K562 (cell line): Measurements from ENCODE around the gene ACYP2. TPM values are rescaled to one million over a fixed set of nuclear protein-coding genes. Genes with fewer than 3 reads are reported as not detected.

Experiments used
- DMBX1 ChIP-seq: fragments of 250-450 bp; sonication (Bioruptor Pico); IDR thresholded peaks from 2 replicates; pipeline ENCODE4 v1.8.0; 2022; ENCODE audit warnings: inconsistent platforms, mild to moderate bottlenecking, moderate library complexity, borderline replicate concordance
- EHMT2 ChIP-seq: fragments of 450-650 bp; IDR thresholded peaks from 2 replicates; pipeline ENCODE4 v1.6.1; 2018; ENCODE audit warnings: antibody characterized with exemption
- FOSL1 ChIP-seq: fragments of 200-800 bp; sonication (Bioruptor generic); conservative IDR thresholded peaks from 2 replicates; pipeline ENCODE4 v1.6.1; 2016; ENCODE audit warnings: missing genetic modification characterization, missing compliant biosample characterization
- FOXJ3 ChIP-seq: sonication (generic); formaldehyde crosslinking; IDR thresholded peaks from 2 replicates; pipeline ENCODE4 v1.4.0; 2020; ENCODE audit warnings: mild to moderate bottlenecking, missing genetic modification reagents
- FOXM1 ChIP-seq, 2 experiments: fragments of 450-650 bp in 1 of 2; sonication (generic) in 1 of 2; formaldehyde crosslinking in 1 of 2; IDR thresholded peaks; 2 replicates each; pipeline versions ENCODE4 v1.6.1 to v1.9.0; 2017 to 2022; ENCODE audit warnings: low read depth in 2 of 2, mild to moderate bottlenecking in 2 of 2, missing genetic modification reagents in 1 of 2, moderate library complexity in 1 of 2
- KLF16 ChIP-seq: IDR thresholded peaks from 2 replicates; pipeline ENCODE4 v1.6.1; 2016; ENCODE audit warnings: antibody characterized with exemption
- LEF1 ChIP-seq: fragments of 450-650 bp; IDR thresholded peaks from 2 replicates; pipeline ENCODE4 v1.6.1; 2016; ENCODE audit warnings: mild to moderate bottlenecking
- ZFP1 ChIP-seq: fragments of 450-650 bp; formaldehyde crosslinking; IDR thresholded peaks from 2 replicates; pipeline ENCODE4 v1.4.0; 2020; ENCODE audit warnings: mild to moderate bottlenecking, mixed read lengths
- ZNF444 ChIP-seq: fragments of 250-450 bp; sonication (Bioruptor Pico); IDR thresholded peaks from 2 replicates; pipeline ENCODE4 v1.4.0; 2020; ENCODE audit warnings: mild to moderate bottlenecking, moderate library complexity
- ZNF696 ChIP-seq: fragments of 250-450 bp; sonication (Bioruptor Pico); conservative IDR thresholded peaks from 2 replicates; pipeline ENCODE4 v1.4.0; 2020; ENCODE audit warnings: mild to moderate bottlenecking, moderate library complexity
- ZNF785 ChIP-seq: fragments of 250-450 bp; sonication (Bioruptor Pico); IDR thresholded peaks from 2 replicates; pipeline ENCODE4 v1.4.0; 2020; ENCODE audit warnings: mild to moderate bottlenecking
- polyA plus RNA-seq, 8 experiments: library from polyadenylated mRNA; depleted of rRNA in 4 of 8; stranded (reverse) in 5 of 8; unstranded in 3 of 8; fragments of >200 nt; fragmentation: Nextera tagmentation in 2 of 8; fragmentation: Illumina TruSeq in 1 of 8; extraction: Ambion mirVana in 2 of 8; extraction: Trizol in 1 of 8; gene quantifications; 2 replicates each; pipeline versions ENCODE4 v1.2.1 to v1.2.3, GENCODE V29; 2011 to 2014; ENCODE audit warnings: inconsistent platforms in 1 of 8, missing spikeins in 1 of 8
- total RNA-seq, 7 experiments: library from RNA; depleted of rRNA in 6 of 7; stranded (reverse); fragments of >200 nt in 6 of 7; fragmentation: Illumina TruSeq in 2 of 7; extraction: Trizol in 2 of 7; gene quantifications; 2 replicates each; pipeline versions ENCODE4 v1.2.1 to v1.2.3, GENCODE V29; 2011 to 2021; ENCODE audit warnings: low replicate concordance in 1 of 7
- TF ChIP-seq, protein P1 (sequence below): sonication (generic); formaldehyde crosslinking; IDR thresholded peaks from 2 replicates; pipeline ENCODE4 v1.8.1; 2022; ENCODE audit warnings: missing genetic modification reagents
- TF ChIP-seq, protein P2 (sequence below): sonication (generic); formaldehyde crosslinking; IDR thresholded peaks from 2 replicates; pipeline ENCODE4 v1.5.0; 2020; ENCODE audit warnings: missing genetic modification reagents
- TF ChIP-seq, protein P3 (sequence below), 2 experiments: IDR thresholded peaks in 1 of 2; conservative IDR thresholded peaks in 1 of 2; 2 replicates each; pipeline ENCODE4 v1.6.1; 2016; ENCODE audit warnings: low read depth in 2 of 2, mild to moderate bottlenecking in 1 of 2, missing compliant biosample characterization in 1 of 2, missing genetic modification characterization in 1 of 2, moderate library complexity in 1 of 2
- TF ChIP-seq, protein P4 (sequence below), 3 experiments: fragments of 200-800 bp in 1 of 3; sonication (Bioruptor generic) in 1 of 3; sonication (generic) in 1 of 3; formaldehyde crosslinking in 1 of 3; IDR thresholded peaks; 2 replicates each; pipeline versions ENCODE4 v1.6.1 to v1.8.0; 2016 to 2022; ENCODE audit warnings: mild to moderate bottlenecking in 2 of 3, missing compliant biosample characterization in 2 of 3, missing genetic modification characterization in 2 of 3, missing genetic modification reagents in 1 of 3
- TF ChIP-seq, protein P5 (sequence below): fragments of 450-650 bp; IDR thresholded peaks from one replicate; pipeline ENCODE4 v1.6.1; 2018; ENCODE audit warnings: mild to moderate bottlenecking, moderate library complexity; ENCODE audit not compliant: partially characterized antibody
- TF ChIP-seq, protein P6 (sequence below): fragments of 250-450 bp; sonication (Bioruptor Pico); IDR thresholded peaks from 2 replicates; pipeline ENCODE4 v1.8.0; 2022; ENCODE audit warnings: inconsistent platforms, mild to moderate bottlenecking, moderate library complexity, borderline replicate concordance
- TF ChIP-seq, protein P7 (sequence below): sonication (generic); formaldehyde crosslinking; IDR thresholded peaks from 2 replicates; pipeline ENCODE4 v1.8.0; 2022; ENCODE audit warnings: mild to moderate bottlenecking, missing genetic modification reagents

Gene ACYP2
- total and polyA plus RNA-seq, 9 of the 15 experiments (the other 6 are each of a cell fraction or from before 2014, with no cell fraction given): 1.0 to 4.1 (median 2.0) TPM

DNA sequence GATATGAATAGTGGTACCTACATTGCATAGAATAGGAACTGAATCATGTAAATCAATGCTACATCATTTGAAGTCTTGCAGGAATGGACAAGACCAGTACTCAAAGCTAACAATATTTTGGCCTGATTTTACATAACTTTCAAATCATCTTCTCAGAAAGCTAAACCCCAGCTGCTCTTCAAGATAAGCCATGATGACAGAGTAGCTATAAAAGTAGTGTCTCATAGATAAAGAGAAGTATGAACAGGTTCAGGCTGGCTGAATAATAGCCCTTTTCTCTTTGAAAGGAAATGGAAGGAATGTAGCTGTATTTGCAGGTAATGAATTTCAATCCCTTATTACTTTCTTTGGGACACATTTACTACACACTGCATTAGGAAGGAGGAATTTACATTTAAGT is 112.4 kb downstream of the ACYP2 start (continued):
- TF ChIP-seq, protein P1, sequence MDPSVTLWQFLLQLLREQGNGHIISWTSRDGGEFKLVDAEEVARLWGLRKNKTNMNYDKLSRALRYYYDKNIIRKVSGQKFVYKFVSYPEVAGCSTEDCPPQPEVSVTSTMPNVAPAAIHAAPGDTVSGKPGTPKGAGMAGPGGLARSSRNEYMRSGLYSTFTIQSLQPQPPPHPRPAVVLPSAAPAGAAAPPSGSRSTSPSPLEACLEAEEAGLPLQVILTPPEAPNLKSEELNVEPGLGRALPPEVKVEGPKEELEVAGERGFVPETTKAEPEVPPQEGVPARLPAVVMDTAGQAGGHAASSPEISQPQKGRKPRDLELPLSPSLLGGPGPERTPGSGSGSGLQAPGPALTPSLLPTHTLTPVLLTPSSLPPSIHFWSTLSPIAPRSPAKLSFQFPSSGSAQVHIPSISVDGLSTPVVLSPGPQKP (CRISPR knock-in tag): no peak
- TF ChIP-seq DMBX1 (peak; percentile 29; the same call in 1 of the 2 replicates), ZNF785 (no peak), ZNF444 (CRISPR knock-in tag) (no peak), LEF1 (peak; percentile 33; the same call in 1 of the 2 replicates), EHMT2 (no peak), FOSL1 (peak; percentile 70), ZNF696 (CRISPR knock-in tag) (no peak), FOXJ3 (CRISPR knock-in tag) (no peak), FOXM1 (IDR thresholded peaks at IDR 0.05; ENCODE audit: low read depth) (0 out of 2 replicates have a peak, but pooled peaks have one; percentile 32), FOXM1 (CRISPR knock-in tag; IDR thresholded peaks at IDR 0.05; ENCODE audit: low read depth) (no peak), KLF16 (peak; percentile 89), ZFP1 (no peak)
- TF ChIP-seq, protein P2, sequence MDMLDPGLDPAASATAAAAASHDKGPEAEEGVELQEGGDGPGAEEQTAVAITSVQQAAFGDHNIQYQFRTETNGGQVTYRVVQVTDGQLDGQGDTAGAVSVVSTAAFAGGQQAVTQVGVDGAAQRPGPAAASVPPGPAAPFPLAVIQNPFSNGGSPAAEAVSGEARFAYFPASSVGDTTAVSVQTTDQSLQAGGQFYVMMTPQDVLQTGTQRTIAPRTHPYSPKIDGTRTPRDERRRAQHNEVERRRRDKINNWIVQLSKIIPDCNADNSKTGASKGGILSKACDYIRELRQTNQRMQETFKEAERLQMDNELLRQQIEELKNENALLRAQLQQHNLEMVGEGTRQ (CRISPR knock-in tag): no peak
- TF ChIP-seq, protein P3, sequence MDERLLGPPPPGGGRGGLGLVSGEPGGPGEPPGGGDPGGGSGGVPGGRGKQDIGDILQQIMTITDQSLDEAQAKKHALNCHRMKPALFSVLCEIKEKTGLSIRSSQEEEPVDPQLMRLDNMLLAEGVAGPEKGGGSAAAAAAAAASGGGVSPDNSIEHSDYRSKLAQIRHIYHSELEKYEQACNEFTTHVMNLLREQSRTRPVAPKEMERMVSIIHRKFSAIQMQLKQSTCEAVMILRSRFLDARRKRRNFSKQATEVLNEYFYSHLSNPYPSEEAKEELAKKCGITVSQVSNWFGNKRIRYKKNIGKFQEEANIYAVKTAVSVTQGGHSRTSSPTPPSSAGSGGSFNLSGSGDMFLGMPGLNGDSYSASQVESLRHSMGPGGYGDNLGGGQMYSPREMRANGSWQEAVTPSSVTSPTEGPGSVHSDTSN (CRISPR knock-in tag; IDR thresholded peaks at IDR 0.05; ENCODE audit: low read depth): no peak
- TF ChIP-seq, protein P3 (tag; conservative IDR thresholded peaks at IDR 0.05; ENCODE audit: low read depth): peak; percentile 81
- TF ChIP-seq, protein P4, sequence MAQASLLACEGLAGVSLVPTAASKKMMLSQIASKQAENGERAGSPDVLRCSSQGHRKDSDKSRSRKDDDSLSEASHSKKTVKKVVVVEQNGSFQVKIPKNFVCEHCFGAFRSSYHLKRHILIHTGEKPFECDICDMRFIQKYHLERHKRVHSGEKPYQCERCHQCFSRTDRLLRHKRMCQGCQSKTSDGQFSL (CRISPR knock-in tag; IDR thresholded peaks at IDR 0.05): no peak
- TF ChIP-seq, protein P4 (tag; IDR thresholded peaks at IDR 0.05): no peak
- TF ChIP-seq, protein P5, sequence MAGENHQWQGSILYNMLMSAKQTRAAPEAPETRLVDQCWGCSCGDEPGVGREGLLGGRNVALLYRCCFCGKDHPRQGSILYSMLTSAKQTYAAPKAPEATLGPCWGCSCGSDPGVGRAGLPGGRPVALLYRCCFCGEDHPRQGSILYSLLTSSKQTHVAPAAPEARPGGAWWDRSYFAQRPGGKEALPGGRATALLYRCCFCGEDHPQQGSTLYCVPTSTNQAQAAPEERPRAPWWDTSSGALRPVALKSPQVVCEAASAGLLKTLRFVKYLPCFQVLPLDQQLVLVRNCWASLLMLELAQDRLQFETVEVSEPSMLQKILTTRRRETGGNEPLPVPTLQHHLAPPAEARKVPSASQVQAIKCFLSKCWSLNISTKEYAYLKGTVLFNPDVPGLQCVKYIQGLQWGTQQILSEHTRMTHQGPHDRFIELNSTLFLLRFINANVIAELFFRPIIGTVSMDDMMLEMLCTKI: no peak
- TF ChIP-seq, protein P6, sequence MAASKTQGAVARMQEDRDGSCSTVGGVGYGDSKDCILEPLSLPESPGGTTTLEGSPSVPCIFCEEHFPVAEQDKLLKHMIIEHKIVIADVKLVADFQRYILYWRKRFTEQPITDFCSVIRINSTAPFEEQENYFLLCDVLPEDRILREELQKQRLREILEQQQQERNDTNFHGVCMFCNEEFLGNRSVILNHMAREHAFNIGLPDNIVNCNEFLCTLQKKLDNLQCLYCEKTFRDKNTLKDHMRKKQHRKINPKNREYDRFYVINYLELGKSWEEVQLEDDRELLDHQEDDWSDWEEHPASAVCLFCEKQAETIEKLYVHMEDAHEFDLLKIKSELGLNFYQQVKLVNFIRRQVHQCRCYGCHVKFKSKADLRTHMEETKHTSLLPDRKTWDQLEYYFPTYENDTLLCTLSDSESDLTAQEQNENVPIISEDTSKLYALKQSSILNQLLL: no peak
- TF ChIP-seq, protein P7, sequence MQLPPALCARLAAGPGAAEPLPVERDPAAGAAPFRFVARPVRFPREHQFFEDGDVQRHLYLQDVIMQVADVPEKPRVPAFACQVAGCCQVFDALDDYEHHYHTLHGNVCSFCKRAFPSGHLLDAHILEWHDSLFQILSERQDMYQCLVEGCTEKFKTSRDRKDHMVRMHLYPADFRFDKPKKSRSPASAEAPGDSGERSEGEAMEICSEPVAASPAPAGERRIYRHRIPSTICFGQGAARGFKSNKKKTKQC: no peak
